ENCODE results near the gene PRDX2.
A peak's percentile ranks its signal among the peaks of the same experiment; 100 is the strongest.

The PRDX2 gene

DNA sequence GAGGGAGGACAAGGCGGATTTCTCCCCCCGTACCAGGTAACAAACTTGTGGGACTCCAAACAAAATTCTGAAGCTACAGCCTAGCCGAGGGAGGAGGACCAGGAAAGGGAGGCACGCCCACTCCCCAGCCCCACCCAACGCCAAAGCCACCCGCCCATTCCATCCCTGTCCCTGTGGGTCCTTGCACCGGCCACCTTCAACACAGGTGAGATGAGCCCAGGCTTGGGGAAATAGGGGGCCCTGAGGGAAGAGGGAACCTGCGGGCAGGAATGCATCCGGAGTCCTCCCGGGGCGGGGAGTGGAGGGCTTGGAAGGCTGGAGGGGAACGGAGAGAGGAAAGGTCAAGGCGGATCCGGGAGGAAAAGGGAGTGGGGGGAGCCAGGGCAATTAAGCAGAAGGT is 50.0 kb downstream of the PRDX2 start, which contains the start of gene BEST2:
Gene BEST2 (plus strand): TSS at position 157 of the 400 bp plus-strand sequence. CDS start 802 bp downstream, outside the sequence.
- DNase-seq, result no peak

DNA sequence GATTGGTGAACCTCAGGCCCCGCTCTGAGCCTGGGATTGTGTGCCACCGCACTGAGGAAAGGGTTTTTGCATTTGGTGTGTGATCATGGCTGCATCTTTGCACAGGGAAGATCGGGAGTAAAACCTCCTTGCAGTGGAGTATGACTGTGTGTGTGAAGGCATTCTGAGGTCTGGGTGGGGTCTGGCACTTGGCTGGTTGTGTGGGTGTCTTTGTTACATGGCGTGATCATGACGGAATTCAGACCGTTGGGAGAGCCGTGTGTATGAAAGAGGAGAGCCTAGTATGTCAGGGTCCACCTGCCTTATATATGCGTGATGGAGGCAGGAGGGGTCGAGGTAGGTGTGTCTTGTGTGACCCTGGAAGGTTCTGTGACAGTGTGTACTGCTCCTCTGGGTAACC is 50.7 kb downstream of the PRDX2 start:
- no peak for DNase-seq

DNA sequence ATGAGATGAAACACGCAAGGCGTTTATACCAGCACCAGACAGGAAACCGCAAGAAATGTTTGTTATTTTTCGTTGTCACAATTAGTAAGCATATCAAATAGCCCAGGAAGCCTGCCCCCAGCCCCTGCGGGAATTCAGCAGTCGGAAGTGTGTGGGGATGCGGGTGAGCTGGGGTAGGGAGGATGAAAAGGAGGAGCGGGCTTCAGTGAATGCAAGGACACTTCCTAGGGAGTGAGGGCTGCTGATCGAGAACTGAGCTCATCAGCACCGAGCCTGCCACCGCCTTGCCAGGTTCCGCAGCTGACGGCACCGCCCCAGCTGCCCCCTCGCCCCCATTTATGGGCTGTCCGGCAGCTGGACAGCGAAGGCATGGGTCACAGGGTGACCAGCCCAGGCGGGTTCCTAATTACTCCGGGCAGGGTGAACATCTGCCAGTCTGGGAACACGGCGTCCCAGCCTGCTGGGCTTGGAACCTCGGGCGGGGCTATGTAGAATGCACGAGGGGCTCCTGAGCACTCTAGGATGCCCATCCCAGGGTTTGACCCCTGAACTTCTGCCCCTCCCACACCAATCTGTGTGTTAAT is 51.6 kb downstream of the PRDX2 start:
- peak; percentile 70 for DNase-seq

- no peak for DNase-seq
Observed at GRCh38 chr19:12748489-12748888, 53.1 kb downstream of the PRDX2 start.

Measured in NCI-H69 (cell line).